ENCODE data around the gene OR3A2. TPM values are rescaled to one million over a fixed set of nuclear protein-coding genes. Genes with fewer than 3 reads are reported as not detected.

Gene OR3A2
- total RNA-seq, 2 donors from 2014 or later, result not detected

DNA sequence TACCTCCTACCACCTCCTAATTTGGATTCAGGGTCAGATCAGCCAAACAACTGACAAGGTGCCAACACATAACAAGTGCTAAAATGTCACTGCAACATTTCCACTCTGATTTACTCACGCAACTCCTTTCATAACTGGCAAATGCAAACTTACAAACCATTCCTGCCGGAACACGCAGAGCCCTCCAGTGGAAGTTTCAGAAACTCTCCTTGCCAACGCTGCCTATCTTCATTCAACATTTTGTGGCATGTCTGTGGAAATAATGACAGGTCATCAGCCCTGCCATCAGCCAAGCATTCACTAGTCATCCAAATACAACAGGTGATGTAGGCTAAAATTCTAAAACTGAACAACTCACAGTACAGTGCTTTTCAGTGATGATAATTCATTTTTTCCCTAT is 50.2 kb downstream of the OR3A2 start:
- Histone ChIP-seq H3K36me3 (ENCODE audit: control insufficient read depth, insufficient read depth, low read length) (no peaks in the 10 kb centered on the region), H3K27ac (ENCODE audit: low read depth, low read length) (no peak overlapping the region), H3K4me3 (ENCODE audit: low read length) (no peak overlapping the region), H3K4me1 (ENCODE audit: control insufficient read depth, insufficient read depth, low read length) (no peaks in the 10 kb centered on the region), H3K9ac (ENCODE audit: extremely low read depth, low read length, poor library complexity, severe bottlenecking) (no peak overlapping the region), H3K27me3 (ENCODE audit: control insufficient read depth, insufficient read depth, low read length, poor library complexity, severe bottlenecking) (no peaks in the 10 kb centered on the region), H3K9me3 (ENCODE audit: control insufficient read depth, low read length) (peaks cover 7% of the 10 kb centered on the region)
- TF ChIP-seq, protein P1, sequence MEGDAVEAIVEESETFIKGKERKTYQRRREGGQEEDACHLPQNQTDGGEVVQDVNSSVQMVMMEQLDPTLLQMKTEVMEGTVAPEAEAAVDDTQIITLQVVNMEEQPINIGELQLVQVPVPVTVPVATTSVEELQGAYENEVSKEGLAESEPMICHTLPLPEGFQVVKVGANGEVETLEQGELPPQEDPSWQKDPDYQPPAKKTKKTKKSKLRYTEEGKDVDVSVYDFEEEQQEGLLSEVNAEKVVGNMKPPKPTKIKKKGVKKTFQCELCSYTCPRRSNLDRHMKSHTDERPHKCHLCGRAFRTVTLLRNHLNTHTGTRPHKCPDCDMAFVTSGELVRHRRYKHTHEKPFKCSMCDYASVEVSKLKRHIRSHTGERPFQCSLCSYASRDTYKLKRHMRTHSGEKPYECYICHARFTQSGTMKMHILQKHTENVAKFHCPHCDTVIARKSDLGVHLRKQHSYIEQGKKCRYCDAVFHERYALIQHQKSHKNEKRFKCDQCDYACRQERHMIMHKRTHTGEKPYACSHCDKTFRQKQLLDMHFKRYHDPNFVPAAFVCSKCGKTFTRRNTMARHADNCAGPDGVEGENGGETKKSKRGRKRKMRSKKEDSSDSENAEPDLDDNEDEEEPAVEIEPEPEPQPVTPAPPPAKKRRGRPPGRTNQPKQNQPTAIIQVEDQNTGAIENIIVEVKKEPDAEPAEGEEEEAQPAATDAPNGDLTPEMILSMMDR (conservative IDR thresholded peaks at IDR 0.05), result no peak
- Mint-ChIP-seq H3K27me3 (ENCODE audit: insufficient read depth) (no peaks in the 10 kb centered on the region), H3K4me1 (no peaks in the 10 kb centered on the region), H3K4me3 (no peak overlapping the region), H3K9me3 (peaks cover 72% of the 10 kb centered on the region), H3K27ac (no peak overlapping the region), H3K36me3 (ENCODE audit: low read depth) (no peaks in the 10 kb centered on the region)
- 57 to 68% methylated on average over 4 of the region's 4 CpGs for WGBS, 2 experiments (ENCODE audit: insufficient coverage in 1 of 2, insufficient read length in 1 of 2)
- no peak for DNase-seq

DNA sequence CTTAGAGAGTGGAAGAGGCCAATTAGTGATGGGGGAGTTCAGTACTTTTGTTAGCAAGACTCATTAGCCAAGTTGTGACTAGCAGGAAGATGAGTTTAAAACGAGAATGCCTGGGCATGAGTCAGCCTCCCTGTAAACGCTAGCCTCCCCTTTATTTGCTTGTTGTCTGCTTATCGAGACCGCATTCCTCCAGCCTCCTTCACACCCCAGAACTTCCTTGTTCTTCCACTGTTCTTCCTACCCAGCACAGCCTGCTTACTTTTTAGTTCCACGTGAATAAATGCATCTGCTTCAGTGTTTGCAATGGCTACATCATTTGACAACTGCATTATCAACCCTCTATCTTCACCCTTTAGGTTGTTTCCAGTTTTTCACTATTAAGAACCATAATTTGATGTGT is 67.8 kb downstream of the OR3A2 start:
- peaks cover 27% of the 10 kb centered on the region for H3K9me3 ChIP-seq (ENCODE audit: control insufficient read depth, low read length)
- no peak overlapping the region for H3K9ac ChIP-seq (ENCODE audit: extremely low read depth, low read length, poor library complexity, severe bottlenecking)
- H3K36me3 ChIP-seq (ENCODE audit: control insufficient read depth, insufficient read depth, low read length), result no peaks in the 10 kb centered on the region
- Mint-ChIP-seq H3K27me3 (ENCODE audit: insufficient read depth) (no peaks in the 10 kb centered on the region), H3K4me3 (no peak overlapping the region), H3K9me3 (peaks cover 72% of the 10 kb centered on the region), H3K27ac (no peak overlapping the region), H3K4me1 (no peaks in the 10 kb centered on the region), H3K36me3 (ENCODE audit: low read depth) (no peaks in the 10 kb centered on the region)
- WGBS, 2 experiments (ENCODE audit: insufficient coverage in 1 of 2, insufficient read length in 1 of 2), result 52 to 69% methylated on average over 5 of the region's 5 CpGs
- no peak overlapping the region for H3K4me3 ChIP-seq (ENCODE audit: low read length)
- no peaks in the 10 kb centered on the region for H3K27me3 ChIP-seq (ENCODE audit: control insufficient read depth, insufficient read depth, low read length, poor library complexity, severe bottlenecking)
- TF ChIP-seq, protein P1 (conservative IDR thresholded peaks at IDR 0.05), result no peak
- H3K4me1 ChIP-seq (ENCODE audit: control insufficient read depth, insufficient read depth, low read length), result no peaks in the 10 kb centered on the region
- no peak for DNase-seq
- H3K27ac ChIP-seq (ENCODE audit: low read depth, low read length), result no peak overlapping the region

DNA sequence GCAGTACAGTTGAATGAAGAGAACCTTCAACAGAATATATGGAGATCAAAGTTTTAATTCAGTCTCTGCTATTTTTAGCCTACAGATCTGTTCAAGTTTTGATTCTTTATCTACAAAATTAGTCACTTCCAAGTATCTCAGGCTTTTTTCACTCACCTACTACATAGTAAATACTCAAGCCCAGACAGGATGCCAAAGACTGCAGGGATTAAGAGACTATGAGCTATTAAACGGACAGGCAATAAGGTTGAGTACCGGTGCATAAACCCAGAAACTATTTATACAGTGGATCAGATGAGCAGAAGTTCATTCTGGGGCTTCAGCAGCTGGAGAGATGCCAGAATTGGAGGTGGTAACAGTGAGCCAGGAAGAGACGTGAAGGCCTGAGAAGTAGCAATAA is 69.3 kb downstream of the OR3A2 start:
- H3K4me3 ChIP-seq (ENCODE audit: low read length), result no peak overlapping the region
- Mint-ChIP-seq H3K9me3 (peaks cover 69% of the 10 kb centered on the region), H3K4me3 (no peak overlapping the region), H3K36me3 (ENCODE audit: low read depth) (no peaks in the 10 kb centered on the region), H3K4me1 (no peaks in the 10 kb centered on the region), H3K27me3 (ENCODE audit: insufficient read depth) (no peaks in the 10 kb centered on the region), H3K27ac (no peak overlapping the region)
- no peak overlapping the region for H3K27ac ChIP-seq (ENCODE audit: low read depth, low read length)
- TF ChIP-seq, protein P1 (conservative IDR thresholded peaks at IDR 0.05), result no peak
- peaks cover 36% of the 10 kb centered on the region for H3K9me3 ChIP-seq (ENCODE audit: control insufficient read depth, low read length)
- H3K9ac ChIP-seq (ENCODE audit: extremely low read depth, low read length, poor library complexity, severe bottlenecking), result no peak overlapping the region
- H3K36me3 ChIP-seq (ENCODE audit: control insufficient read depth, insufficient read depth, low read length), result no peaks in the 10 kb centered on the region
- H3K4me1 ChIP-seq (ENCODE audit: control insufficient read depth, insufficient read depth, low read length), result no peaks in the 10 kb centered on the region
- 73 to 79% methylated on average over 3 of the region's 3 CpGs for WGBS, 2 experiments (ENCODE audit: insufficient coverage in 1 of 2, insufficient read length in 1 of 2)
- no peaks in the 10 kb centered on the region for H3K27me3 ChIP-seq (ENCODE audit: control insufficient read depth, insufficient read depth, low read length, poor library complexity, severe bottlenecking)
- no peak for DNase-seq
